Measurements from ENCODE around the gene TBR1. TPM values are rescaled to one million over a fixed set of nuclear protein-coding genes. Genes with fewer than 3 reads are reported as not detected.

The TBR1 gene
- total RNA-seq (0.11 TPM), polyA plus RNA-seq (not detected)

GRCh38 chr2:161415987-161416707 is at the start of gene TBR1:
TBR1 (plus strand) TSS chr2:161416297; CDS start chr2:161416411, 114 bp downstream.
- Histone ChIP-seq H3K27ac (ENCODE audit: low read depth) (no peak within 1 kb of the TSS), H3K4me3 (ENCODE audit: low read depth, low read length) (no peak within 1 kb of the TSS), H3K36me3 (ENCODE audit: insufficient read depth) (no peaks in the 10 kb centered on the region), H3K4me1 (ENCODE audit: insufficient read depth) (no peaks in the 10 kb centered on the region)
- no peak for DNase-seq (ENCODE audit: extremely low spot score)
- 10% methylated on average over 16 of the region's 16 CpGs for WGBS

GRCh38 chr2:161367675-161368074 is 48.4 kb upstream of the TBR1 start:
- no peaks in the 10 kb centered on the region for H3K4me1 ChIP-seq (ENCODE audit: insufficient read depth)
- WGBS = 89% methylated on average over 3 of the region's 3 CpGs
- DNase-seq (ENCODE audit: extremely low spot score) = no peak

DNA sequence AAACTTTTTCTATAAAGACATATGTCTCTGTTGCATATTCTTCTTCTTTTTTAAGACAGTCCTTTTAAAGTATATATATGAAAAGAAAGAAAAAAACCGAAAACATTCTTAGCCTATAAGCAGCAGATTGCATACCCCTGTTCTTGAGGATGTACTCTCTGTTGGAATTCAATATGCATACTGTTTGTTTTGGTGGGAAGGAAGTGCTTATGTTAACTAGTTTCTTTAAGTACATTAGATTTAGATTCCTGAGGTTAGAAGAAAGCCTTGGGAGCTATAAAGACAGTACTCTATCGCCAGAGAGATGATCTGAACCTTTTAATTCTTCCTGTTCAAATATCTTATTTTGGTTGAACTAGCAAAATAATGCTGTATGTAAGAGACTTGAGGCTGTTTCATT is 46.8 kb upstream of the TBR1 start:
- H3K27ac ChIP-seq (ENCODE audit: low read depth) = no peak overlapping the region
- H3K4me1 ChIP-seq (ENCODE audit: insufficient read depth) = no peaks in the 10 kb centered on the region
- DNase-seq (ENCODE audit: extremely low spot score) = no peak
- H3K4me3 ChIP-seq (ENCODE audit: low read depth, low read length) = no peak overlapping the region
- H3K36me3 ChIP-seq (ENCODE audit: insufficient read depth) = no peaks in the 10 kb centered on the region
- WGBS = 71% methylated on average over 2 of the region's 2 CpGs

More at GRCh38 chr2:161367675-161368074, 48.4 kb upstream of the TBR1 start:
- Histone ChIP-seq H3K4me3 (ENCODE audit: low read depth, low read length) (no peak overlapping the region), H3K27ac (ENCODE audit: low read depth) (no peak overlapping the region), H3K36me3 (ENCODE audit: insufficient read depth) (no peaks in the 10 kb centered on the region)

- no peak overlapping the region for H3K27ac ChIP-seq (ENCODE audit: low read depth)
- 70% methylated on average over 3 of the region's 3 CpGs for WGBS
- no peaks in the 10 kb centered on the region for H3K4me1 ChIP-seq (ENCODE audit: insufficient read depth)
- H3K36me3 ChIP-seq (ENCODE audit: insufficient read depth) = no peaks in the 10 kb centered on the region
- no peak for DNase-seq (ENCODE audit: extremely low spot score)
- H3K4me3 ChIP-seq (ENCODE audit: low read depth, low read length) = no peak overlapping the region
These were observed 45.1 kb upstream of the TBR1 start for GRCh38 chr2:161370981-161371380.

DNA sequence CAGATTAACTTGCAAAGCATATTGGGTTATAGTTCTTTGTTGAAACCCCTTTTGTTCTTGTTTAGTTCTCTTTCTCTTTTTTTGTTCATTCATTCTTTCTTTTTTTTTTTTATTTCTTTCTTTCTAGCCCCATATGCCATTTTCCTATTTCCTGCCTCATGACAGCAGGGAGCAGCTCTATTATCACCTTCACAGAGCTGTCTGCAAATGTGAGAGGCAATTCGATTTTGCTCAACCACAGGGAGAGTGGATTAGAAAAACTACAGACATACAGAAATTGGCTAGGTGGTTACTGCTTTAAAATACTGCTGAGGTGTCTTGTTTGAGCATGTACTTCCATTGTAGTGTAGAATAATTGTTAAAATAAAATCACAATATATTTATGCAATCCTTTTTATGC is 44.2 kb upstream of the TBR1 start:
- no peaks in the 10 kb centered on the region for H3K36me3 ChIP-seq (ENCODE audit: insufficient read depth)
- DNase-seq (ENCODE audit: extremely low spot score) = no peak
- 23% methylated on average over 1 of the region's 1 CpG for WGBS

GRCh38 chr2:161373942-161374341 is 42.2 kb upstream of the TBR1 start:
- Histone ChIP-seq H3K4me1 (ENCODE audit: insufficient read depth) (no peaks in the 10 kb centered on the region), H3K4me3 (ENCODE audit: low read depth, low read length) (no peak overlapping the region), H3K36me3 (ENCODE audit: insufficient read depth) (no peaks in the 10 kb centered on the region), H3K27ac (ENCODE audit: low read depth) (no peak overlapping the region)
- DNase-seq (ENCODE audit: extremely low spot score) = no peak

More for the DNA sequence above, 44.2 kb upstream of the TBR1 start:
- Histone ChIP-seq H3K4me1 (ENCODE audit: insufficient read depth) (no peaks in the 10 kb centered on the region), H3K4me3 (ENCODE audit: low read depth, low read length) (no peak overlapping the region), H3K27ac (ENCODE audit: low read depth) (no peak overlapping the region)

- Histone ChIP-seq H3K36me3 (ENCODE audit: insufficient read depth) (no peaks in the 10 kb centered on the region), H3K27ac (ENCODE audit: low read depth) (no peak overlapping the region), H3K4me1 (ENCODE audit: insufficient read depth) (no peaks in the 10 kb centered on the region), H3K4me3 (ENCODE audit: low read depth, low read length) (no peak overlapping the region)
- DNase-seq (ENCODE audit: extremely low spot score) = no peak
- WGBS = 94% methylated on average over 1 of the region's 1 CpG
These were observed 41.7 kb upstream of the TBR1 start for GRCh38 chr2:161374446-161374845.

- DNase-seq (ENCODE audit: extremely low spot score) = no peak
- H3K4me3 ChIP-seq (ENCODE audit: low read depth, low read length) = no peak overlapping the region
- WGBS = 98% methylated on average over 2 of the region's 2 CpGs
- no peak overlapping the region for H3K27ac ChIP-seq (ENCODE audit: low read depth)
- H3K4me1 ChIP-seq (ENCODE audit: insufficient read depth) = no peaks in the 10 kb centered on the region
- H3K36me3 ChIP-seq (ENCODE audit: insufficient read depth) = no peaks in the 10 kb centered on the region
These were observed 36.4 kb upstream of the TBR1 start for GRCh38 chr2:161379740-161380139.

- Histone ChIP-seq H3K4me3 (ENCODE audit: low read depth, low read length) (no peak overlapping the region), H3K36me3 (ENCODE audit: insufficient read depth) (no peaks in the 10 kb centered on the region), H3K4me1 (ENCODE audit: insufficient read depth) (no peaks in the 10 kb centered on the region), H3K27ac (ENCODE audit: low read depth) (no peak overlapping the region)
- WGBS = 90% methylated on average over 3 of the region's 3 CpGs
- DNase-seq (ENCODE audit: extremely low spot score) = no peak
These were observed 34.6 kb upstream of the TBR1 start for GRCh38 chr2:161381546-161381945.

DNA sequence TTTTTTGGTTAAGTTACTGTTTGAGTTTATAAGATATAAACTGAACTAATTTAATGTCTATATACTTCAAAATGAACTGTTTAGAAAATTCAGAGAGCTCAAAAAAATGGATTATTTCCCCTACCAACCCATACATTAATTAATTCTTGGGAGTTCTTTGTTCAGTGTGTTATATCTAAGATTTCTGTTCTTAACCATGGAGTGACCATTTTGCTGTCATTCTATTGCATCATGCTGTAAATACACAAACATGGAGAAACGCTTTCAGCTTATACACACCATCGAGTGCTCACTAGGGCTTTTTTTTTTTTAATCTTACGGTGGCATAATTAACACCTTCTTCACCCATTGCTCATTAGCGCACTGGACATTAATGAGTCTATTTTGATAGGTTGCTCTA is 33.4 kb upstream of the TBR1 start:
- no peak for DNase-seq (ENCODE audit: extremely low spot score)
- Histone ChIP-seq H3K4me1 (ENCODE audit: insufficient read depth) (no peaks in the 10 kb centered on the region), H3K4me3 (ENCODE audit: low read depth, low read length) (no peak overlapping the region), H3K36me3 (ENCODE audit: insufficient read depth) (no peaks in the 10 kb centered on the region), H3K27ac (ENCODE audit: low read depth) (no peak overlapping the region)
- WGBS = 95% methylated on average over 4 of the region's 4 CpGs

- Histone ChIP-seq H3K4me3 (ENCODE audit: low read depth, low read length) (no peak overlapping the region), H3K27ac (ENCODE audit: low read depth) (no peak overlapping the region)
- DNase-seq (ENCODE audit: extremely low spot score) = no peak
These were observed 31.2 kb upstream of the TBR1 start for GRCh38 chr2:161384864-161385263.

GRCh38 chr2:161386228-161386824 is 29.8 kb upstream of the TBR1 start:
- no peak overlapping the region for H3K4me3 ChIP-seq (ENCODE audit: low read depth, low read length)
- no peaks in the 10 kb centered on the region for H3K4me1 ChIP-seq (ENCODE audit: insufficient read depth)
- DNase-seq (ENCODE audit: extremely low spot score) = no peak
- 91% methylated on average over 2 of the region's 2 CpGs for WGBS
- H3K36me3 ChIP-seq (ENCODE audit: insufficient read depth) = no peaks in the 10 kb centered on the region
- no peak overlapping the region for H3K27ac ChIP-seq (ENCODE audit: low read depth)

More at GRCh38 chr2:161384864-161385263, 31.2 kb upstream of the TBR1 start:
- no peaks in the 10 kb centered on the region for H3K36me3 ChIP-seq (ENCODE audit: insufficient read depth)
- no peaks in the 10 kb centered on the region for H3K4me1 ChIP-seq (ENCODE audit: insufficient read depth)

DNA sequence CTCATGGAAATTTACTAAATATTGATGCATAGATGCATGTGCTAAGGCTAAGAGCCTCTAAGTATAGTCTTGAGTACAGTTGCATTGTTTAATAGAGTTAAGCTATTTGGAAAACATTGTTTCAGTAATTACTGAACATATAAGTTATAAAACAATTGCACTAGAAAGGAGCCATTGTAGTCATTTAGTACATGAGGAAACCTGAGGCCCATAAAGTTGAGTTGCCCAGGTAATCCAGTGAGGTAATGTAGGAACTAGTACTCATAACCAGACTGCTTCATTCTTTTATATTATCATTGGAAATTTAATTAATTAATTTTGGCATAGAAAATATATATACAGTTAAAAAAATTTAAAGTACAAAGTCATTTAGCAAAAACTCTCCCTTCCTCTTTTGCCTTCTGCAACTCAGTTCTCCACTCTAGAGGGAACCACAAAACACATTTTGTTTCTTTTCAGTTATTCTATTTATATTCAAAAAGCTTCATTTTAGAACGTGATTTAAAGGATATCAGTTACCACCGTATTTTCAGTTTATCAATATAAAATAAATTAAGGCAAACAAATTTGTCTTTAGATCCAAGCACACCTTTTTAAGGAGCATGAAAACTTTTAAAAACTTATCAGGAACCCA is 27.8 kb upstream of the TBR1 start:
- Histone ChIP-seq H3K27ac (ENCODE audit: low read depth) (no peak overlapping the region), H3K4me3 (ENCODE audit: low read depth, low read length) (no peak overlapping the region), H3K4me1 (ENCODE audit: insufficient read depth) (no peaks in the 10 kb centered on the region), H3K36me3 (ENCODE audit: insufficient read depth) (no peaks in the 10 kb centered on the region)
- DNase-seq (ENCODE audit: extremely low spot score) = no peak
- WGBS = 89% methylated on average over 2 of the region's 2 CpGs

Measured in urinary bladder (tissue), 4 donors.